HL-60 (cell line): ENCODE measurements around the gene FBXL20.

Source experiments
- CTCF ChIP-seq: IDR thresholded peaks from one replicate; pipeline ENCODE4 v1.5.1; 2011; ENCODE audit warnings: low read length, control low read depth, inconsistent platforms; ENCODE audit not compliant: insufficient read depth
- GABPA ChIP-seq: IDR thresholded peaks from 2 replicates; pipeline ENCODE4 v1.6.1; 2012; ENCODE audit warnings: low read depth

DNA sequence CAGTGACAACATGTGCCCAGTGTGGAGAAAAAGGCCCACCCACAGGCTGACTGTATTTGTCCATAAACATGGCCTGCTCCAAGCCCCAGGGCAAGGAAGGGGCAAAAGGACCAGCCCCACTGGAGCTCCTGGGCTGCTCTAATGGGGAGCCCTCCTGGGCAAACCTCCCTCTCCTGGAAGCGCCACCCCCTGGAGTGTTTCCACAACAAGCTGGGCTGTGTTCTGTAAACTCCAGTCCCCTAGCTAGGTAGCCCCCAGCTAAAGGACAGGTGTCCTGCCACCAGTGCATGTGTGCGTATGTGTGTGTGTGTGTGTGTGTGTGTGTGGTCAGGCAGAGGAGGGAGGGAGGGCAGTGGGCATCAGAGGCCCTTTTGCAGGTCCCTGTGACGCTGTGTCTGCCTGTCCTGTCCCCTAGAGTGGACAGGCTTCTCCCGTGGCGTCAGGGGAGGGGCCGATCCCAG is 164.4 kb downstream of the FBXL20 start:
- TF ChIP-seq CTCF, result no peak
- no peak for TF ChIP-seq GABPA
